ENCODE results near the gene ANKRD66.

ANKRD66 gene

DNA sequence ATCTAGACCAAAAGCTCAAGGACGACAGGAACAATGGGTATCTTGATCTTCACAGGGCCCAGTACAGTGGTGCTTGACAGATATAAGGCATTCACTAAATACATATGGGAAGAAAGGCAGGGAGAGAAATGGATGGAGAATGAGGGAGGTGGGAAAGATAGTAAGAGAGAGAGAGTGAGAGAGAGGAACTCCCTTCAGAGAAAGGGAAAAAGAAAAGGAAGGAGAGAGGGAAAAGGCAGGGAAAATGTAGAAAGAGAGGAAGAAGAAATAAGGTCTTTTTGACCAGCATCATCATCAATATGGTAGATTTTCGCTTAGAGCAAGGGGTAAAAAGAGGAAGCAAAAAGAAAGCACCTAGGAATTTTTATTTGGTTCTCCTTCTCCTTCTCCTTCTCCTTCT is 760 bp upstream of the ANKRD66 start:
- no peak overlapping the region for H3K4me3 ChIP-seq
- no peaks in the 10 kb centered on the region for H3K36me3 ChIP-seq
- TF ChIP-seq Cebpa-rat (IDR thresholded peaks at IDR 0.05) = no peak
- H3K27me3 ChIP-seq = no peaks in the 10 kb centered on the region
- H3K4me1 ChIP-seq = peaks cover 0 to 15% (median 0%) of the 10 kb centered on the region in 10 experiments; a peak in 3 of 20 replicates
- peaks cover 0 to 34% (median 0%) of the 10 kb centered on the region in 11 experiments; a peak in 3 of 22 replicates for H3K9me3 ChIP-seq (replicated peaks in 1 of 11)
- no peak overlapping the region for H3K9ac ChIP-seq
- H4K20me1 ChIP-seq = no peaks in the 10 kb centered on the region
- peak overlapping the region in 1 of 11 experiments; percentile 9; a peak in 1 of 22 replicates for H3K4me2 ChIP-seq
- no peak overlapping the region for H3K27ac ChIP-seq

DNA sequence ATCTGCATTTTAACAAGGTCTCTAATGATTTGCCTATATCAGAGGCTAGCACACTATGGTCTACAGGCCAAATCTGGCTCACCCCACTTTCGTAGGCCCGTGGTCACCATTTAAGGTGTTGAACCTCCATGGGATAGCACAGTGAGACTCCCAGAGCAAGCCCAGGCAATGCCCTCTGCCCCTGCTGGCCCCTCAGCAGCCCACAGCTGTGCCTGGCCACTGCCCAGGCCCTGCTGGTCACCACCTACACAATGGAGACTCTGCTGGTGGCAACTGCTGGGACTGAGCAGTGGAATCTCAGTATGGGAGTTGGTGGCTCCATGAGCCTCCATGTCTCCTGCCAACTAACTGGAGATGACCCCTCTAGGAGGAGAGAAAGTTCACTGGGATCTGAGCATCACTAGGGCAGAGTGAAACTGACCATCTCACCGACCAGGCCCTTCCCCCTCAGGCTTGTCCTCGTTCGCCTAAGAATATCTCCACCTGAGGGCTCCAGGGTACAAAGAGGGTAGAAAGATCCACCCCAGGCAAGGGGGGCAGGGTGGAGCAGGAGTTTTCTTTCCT is 2.3 kb downstream of the ANKRD66 start:
- H3K4me3 ChIP-seq = no peak overlapping the region
- 0 out of 22 replicates have a peak overlapping the region, but pooled peaks of 1 of the 11 experiments have one; percentile 7 for H3K4me2 ChIP-seq
- H4K20me1 ChIP-seq = no peaks in the 10 kb centered on the region
- no peaks in the 10 kb centered on the region for H3K27me3 ChIP-seq
- no peaks in the 10 kb centered on the region for H3K36me3 ChIP-seq
- no peak overlapping the region for H3K9ac ChIP-seq
- no peak for TF ChIP-seq Cebpa-rat (IDR thresholded peaks at IDR 0.05)
- no peak overlapping the region for H3K27ac ChIP-seq
- H3K9me3 ChIP-seq (replicated peaks in 1 of 11) = peaks cover 0 to 28% (median 0%) of the 10 kb centered on the region in 11 experiments; a peak in 3 of 22 replicates
- H3K4me1 ChIP-seq = peaks cover 0 to 15% (median 0%) of the 10 kb centered on the region in 10 experiments; a peak in 3 of 20 replicates

DNA sequence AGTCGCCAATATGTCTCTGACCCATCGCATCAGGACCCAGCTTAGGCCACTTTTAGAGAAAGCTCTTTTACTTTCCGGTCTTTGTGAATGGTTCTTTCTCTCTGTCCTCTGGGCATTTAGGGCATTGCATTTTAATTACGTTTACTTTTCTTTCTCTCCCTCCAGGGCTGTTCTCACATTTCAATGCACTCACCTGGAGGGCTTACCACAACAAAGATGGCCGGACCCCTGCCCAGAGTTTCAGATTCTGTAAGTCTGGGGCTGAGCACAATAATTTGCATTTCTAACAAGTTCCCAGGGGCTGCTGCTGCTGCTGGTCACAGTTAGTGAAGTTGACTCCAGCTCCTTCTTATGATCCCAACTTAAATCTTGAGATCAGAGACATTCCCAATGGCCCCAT is 3.0 kb downstream of the ANKRD66 start:
- H3K4me3 ChIP-seq = no peak overlapping the region
- peak overlapping the region in 1 of 11 experiments; percentile 29; a peak in 1 of 22 replicates for H3K4me2 ChIP-seq
- H3K4me1 ChIP-seq = peaks cover 0 to 15% (median 0%) of the 10 kb centered on the region in 10 experiments; a peak in 3 of 20 replicates
- H4K20me1 ChIP-seq = no peaks in the 10 kb centered on the region
- no peak overlapping the region for H3K27ac ChIP-seq
- TF ChIP-seq Cebpa-rat (IDR thresholded peaks at IDR 0.05) = no peak
- no peaks in the 10 kb centered on the region for H3K36me3 ChIP-seq
- H3K27me3 ChIP-seq = no peaks in the 10 kb centered on the region
- H3K9me3 ChIP-seq (replicated peaks in 1 of 11) = peaks cover 0 to 20% (median 0%) of the 10 kb centered on the region in 11 experiments; a peak in 3 of 22 replicates
- no peak overlapping the region for H3K9ac ChIP-seq

DNA sequence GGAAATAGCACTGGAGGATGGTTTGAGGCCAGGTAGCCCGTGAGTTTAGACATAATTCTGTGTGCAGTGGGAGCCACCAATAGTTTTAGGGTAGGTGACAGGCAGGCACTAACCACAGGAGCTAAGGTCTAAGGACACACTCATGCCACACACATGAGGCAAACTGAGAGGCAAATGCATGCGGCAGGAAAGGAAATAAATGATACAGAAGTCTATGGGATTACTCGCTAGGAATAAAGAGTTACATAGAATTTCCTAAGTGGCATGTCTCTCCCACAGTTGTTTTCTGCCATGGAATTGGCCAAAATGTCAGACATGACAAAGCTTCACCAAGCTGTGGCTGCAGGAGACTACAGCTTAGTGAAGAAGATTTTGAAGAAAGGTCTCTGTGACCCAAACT is 4.9 kb downstream of the ANKRD66 start:
- Histone ChIP-seq H3K36me3 (no peaks in the 10 kb centered on the region), H3K4me2 (no peak overlapping the region), H3K9me3 (replicated peaks in 1 of 11) (peaks cover 0 to 20% (median 0%) of the 10 kb centered on the region in 11 experiments; a peak in 3 of 22 replicates), H3K27ac (no peak overlapping the region), H3K4me1 (peaks cover 0 to 14% (median 0%) of the 10 kb centered on the region in 10 experiments; a peak in 4 of 20 replicates), H3K4me3 (no peak overlapping the region), H3K27me3 (no peaks in the 10 kb centered on the region), H4K20me1 (no peaks in the 10 kb centered on the region), H3K9ac (no peak overlapping the region)
- TF ChIP-seq Cebpa-rat (IDR thresholded peaks at IDR 0.05) = no peak

DNA sequence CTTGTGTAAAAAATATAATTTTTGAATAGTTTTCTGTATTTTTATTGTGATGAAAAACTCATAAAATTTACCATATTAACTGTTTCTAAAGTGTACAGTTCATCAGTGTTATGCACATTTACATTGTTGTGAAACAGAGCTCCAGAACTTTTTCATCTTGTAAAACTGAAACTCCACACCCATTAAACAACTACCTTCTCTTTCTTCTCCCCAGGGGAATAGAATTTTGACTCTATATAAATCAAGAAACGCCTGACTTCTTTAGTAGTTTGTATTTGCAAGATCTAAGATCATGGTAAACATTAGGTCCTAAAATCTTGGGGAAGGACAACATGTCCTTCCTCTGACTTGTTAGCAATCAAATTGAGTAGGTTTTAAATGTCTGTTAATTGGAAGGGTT is 9.1 kb downstream of the ANKRD66 start:
- no peak for TF ChIP-seq Cebpa-rat (IDR thresholded peaks at IDR 0.05)
- no peak overlapping the region for H3K9ac ChIP-seq
- no peaks in the 10 kb centered on the region for H3K9me3 ChIP-seq (replicated peaks in 1 of 11)
- H3K4me2 ChIP-seq = 0 out of 22 replicates have a peak overlapping the region, but pooled peaks of 1 of the 11 experiments have one; percentile 0
- no peaks in the 10 kb centered on the region for H4K20me1 ChIP-seq
- H3K4me3 ChIP-seq = no peak overlapping the region
- no peaks in the 10 kb centered on the region for H3K27me3 ChIP-seq
- H3K27ac ChIP-seq = no peak overlapping the region; a peak in 2 of 22 replicates
- H3K36me3 ChIP-seq = no peaks in the 10 kb centered on the region
- H3K4me1 ChIP-seq = peaks cover 0 to 20% (median 0%) of the 10 kb centered on the region in 10 experiments; a peak in 4 of 20 replicates

DNA sequence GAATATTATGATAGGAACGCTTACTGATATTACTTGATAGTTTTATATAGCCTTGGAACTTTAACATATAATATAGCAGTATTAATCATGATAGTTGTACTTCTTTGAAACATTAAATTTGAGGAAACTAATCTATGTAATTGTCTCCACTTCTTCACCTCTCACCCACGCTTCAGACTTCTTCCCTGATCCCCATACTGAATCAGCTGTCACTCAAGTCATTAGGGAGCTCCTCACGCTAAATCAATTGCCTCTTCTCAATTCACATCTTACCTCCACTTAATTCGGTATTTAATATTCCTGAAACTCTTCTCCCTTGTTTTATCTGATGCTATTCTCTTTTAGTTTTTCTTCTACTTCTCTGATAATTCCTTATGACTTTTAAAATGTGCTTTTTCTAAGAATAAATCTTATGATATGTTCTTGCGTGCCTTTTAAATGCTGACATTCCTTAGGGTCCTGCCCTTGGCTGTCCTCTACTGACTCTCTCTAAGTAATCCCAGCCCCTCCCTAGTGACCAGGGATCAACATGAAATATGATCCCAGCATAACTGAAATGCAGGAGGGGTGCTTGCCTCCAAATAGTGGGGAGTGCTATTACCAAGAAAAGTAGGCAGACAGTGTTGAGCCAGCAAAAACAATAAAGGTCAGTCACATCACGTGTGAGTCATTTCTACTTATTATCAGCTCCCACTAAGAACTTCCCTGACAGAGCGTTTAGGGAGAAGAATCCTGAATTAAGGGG is 9.9 kb downstream of the ANKRD66 start:
- Histone ChIP-seq H3K4me1 (peaks cover 0 to 20% (median 0%) of the 10 kb centered on the region in 10 experiments; a peak in 4 of 20 replicates), H3K36me3 (no peaks in the 10 kb centered on the region), H3K4me3 (no peak overlapping the region), H3K9ac (no peak overlapping the region), H3K27me3 (no peaks in the 10 kb centered on the region), H4K20me1 (no peaks in the 10 kb centered on the region), H3K9me3 (replicated peaks in 1 of 11) (no peaks in the 10 kb centered on the region), H3K27ac (peak overlapping the region in 1 of 11 experiments; percentile 1; a peak in 1 of 22 replicates), H3K4me2 (peak overlapping the region in 2 of 11 experiments; percentile 32 to 70; a peak in 4 of 22 replicates)
- TF ChIP-seq Cebpa-rat (IDR thresholded peaks at IDR 0.05) = no peak

DNA sequence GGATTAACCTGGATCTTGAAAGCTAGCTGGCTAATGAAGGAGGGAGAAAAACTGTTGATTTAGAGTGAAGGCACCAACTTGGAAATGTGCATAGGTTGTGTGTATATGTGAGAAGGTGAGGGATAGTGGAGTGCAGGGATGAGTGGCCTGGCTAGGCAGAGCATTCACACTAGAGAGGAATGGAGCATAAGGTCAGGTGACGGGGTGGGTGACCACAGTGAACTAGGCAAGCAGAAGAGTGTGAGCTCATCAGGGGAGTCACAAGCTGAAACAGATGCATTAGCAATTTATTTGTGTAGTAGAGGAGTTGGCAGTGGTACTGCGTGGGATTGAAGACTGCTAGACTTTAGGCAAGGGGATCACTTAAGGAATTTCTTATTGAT is 10.5 kb downstream of the ANKRD66 start:
- peak overlapping the region in 2 of 11 experiments; percentile 32 to 70; a peak in 4 of 22 replicates for H3K4me2 ChIP-seq
- no peaks in the 10 kb centered on the region for H3K27me3 ChIP-seq
- H3K9me3 ChIP-seq (replicated peaks in 1 of 11) = no peaks in the 10 kb centered on the region
- TF ChIP-seq Cebpa-rat (IDR thresholded peaks at IDR 0.05) = no peak
- H3K36me3 ChIP-seq = no peaks in the 10 kb centered on the region
- no peak overlapping the region for H3K9ac ChIP-seq
- peaks cover 0 to 20% (median 0%) of the 10 kb centered on the region in 10 experiments; a peak in 4 of 20 replicates for H3K4me1 ChIP-seq
- no peaks in the 10 kb centered on the region for H4K20me1 ChIP-seq
- H3K4me3 ChIP-seq = no peak overlapping the region
- H3K27ac ChIP-seq = peak overlapping the region in 2 of 11 experiments; percentile 11 to 23; a peak in 2 of 22 replicates

DNA sequence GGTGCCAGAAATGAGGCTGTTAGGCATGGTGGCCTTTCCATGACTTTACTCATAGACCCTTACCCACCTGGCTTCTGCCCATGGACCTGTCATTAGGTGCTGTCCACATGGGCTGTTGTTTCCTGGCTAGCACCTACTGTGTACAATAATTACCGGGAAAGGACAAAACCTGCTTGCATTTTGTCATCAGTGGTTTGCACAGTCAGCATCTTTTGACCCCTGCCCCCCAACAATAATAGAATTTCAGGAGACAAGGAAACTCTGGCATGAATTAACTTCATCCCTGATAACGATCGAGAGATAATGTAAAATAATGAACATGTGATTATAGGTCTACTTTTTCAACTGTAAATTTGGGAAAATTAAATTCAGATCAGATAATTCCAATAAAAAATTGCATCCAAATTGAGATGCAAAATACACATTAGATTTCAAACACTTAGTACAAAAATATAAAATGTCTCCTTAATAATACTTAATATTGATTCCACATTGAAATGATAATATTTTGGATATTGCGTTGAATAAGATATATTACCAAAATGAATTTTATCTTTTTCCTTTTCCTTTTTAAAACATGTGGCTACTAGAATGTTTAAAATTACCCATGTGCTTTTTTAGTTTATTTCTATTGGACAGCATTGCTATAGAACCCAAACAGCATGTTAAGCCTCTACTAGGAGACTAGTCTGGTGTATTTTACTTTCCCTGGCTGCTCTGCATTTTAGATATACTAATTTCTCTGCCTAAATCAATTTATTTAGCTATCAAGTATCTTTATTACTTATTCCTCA is 12.4 kb downstream of the ANKRD66 start:
- peaks cover 0 to 20% (median 0%) of the 10 kb centered on the region in 10 experiments; a peak in 4 of 20 replicates for H3K4me1 ChIP-seq
- no peak overlapping the region for H3K4me3 ChIP-seq
- H3K27me3 ChIP-seq = no peaks in the 10 kb centered on the region
- H3K4me2 ChIP-seq = no peak overlapping the region
- no peak for TF ChIP-seq Cebpa-rat (IDR thresholded peaks at IDR 0.05)
- H3K9ac ChIP-seq = no peak overlapping the region
- H3K27ac ChIP-seq = no peak overlapping the region
- no peaks in the 10 kb centered on the region for H4K20me1 ChIP-seq
- H3K36me3 ChIP-seq = no peaks in the 10 kb centered on the region
- no peaks in the 10 kb centered on the region for H3K9me3 ChIP-seq (replicated peaks in 1 of 11)

DNA sequence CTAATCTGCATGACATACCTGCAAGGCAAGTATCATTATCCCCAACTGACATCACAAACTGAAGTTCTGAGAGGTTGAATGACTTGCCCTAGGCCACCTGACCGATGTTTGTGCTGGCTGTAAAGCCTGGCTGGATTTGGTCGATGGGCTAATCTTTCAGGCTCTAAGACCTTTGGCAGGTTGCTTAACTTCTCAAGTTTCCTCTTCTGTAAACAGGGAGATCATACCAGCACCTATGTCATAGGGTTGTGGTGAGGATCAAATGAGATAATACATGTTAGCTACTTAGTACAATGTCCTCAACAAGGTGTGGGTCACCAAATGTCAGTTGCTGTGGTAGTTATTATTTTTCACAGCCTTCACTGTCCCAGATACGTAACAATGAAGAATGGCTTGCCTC is 14.2 kb downstream of the ANKRD66 start:
- TF ChIP-seq Cebpa-rat (IDR thresholded peaks at IDR 0.05) = no peak
- no peak overlapping the region for H3K9ac ChIP-seq
- no peaks in the 10 kb centered on the region for H4K20me1 ChIP-seq
- H3K4me3 ChIP-seq = no peak overlapping the region
- no peaks in the 10 kb centered on the region for H3K9me3 ChIP-seq (replicated peaks in 1 of 11)
- no peak overlapping the region for H3K27ac ChIP-seq
- H3K4me2 ChIP-seq = no peak overlapping the region
- no peaks in the 10 kb centered on the region for H3K36me3 ChIP-seq
- H3K27me3 ChIP-seq = no peaks in the 10 kb centered on the region
- peaks cover 0 to 18% (median 0%) of the 10 kb centered on the region in 10 experiments; a peak in 4 of 20 replicates for H3K4me1 ChIP-seq
